NCI-H2107 treated with DMSO at 0.1 percent for 48 hours (cell line): ENCODE measurements around the gene ARHGAP8.
"Not testable (repeated sequence)": the region's sequence is repeated elsewhere in the genome, so short reads cannot be mapped to it uniquely, and the experiment has no call there.

Experiments used
- DNase-seq: peaks from one replicate; lab custom pipeline; 2025; ENCODE audit not compliant: unreplicated experiment; lab: John Stamatoyannopoulos, UW

ARHGAP8 gene

GRCh38 chr22:44850946-44851345 is 98.6 kb downstream of the ARHGAP8 start:
- DNase-seq: no peak

GRCh38 chr22:44854641-44855040 is 102.3 kb downstream of the ARHGAP8 start:
- not testable (repeated sequence) for DNase-seq

- DNase-seq: no peak
Observed at GRCh38 chr22:44855855-44856254, 103.5 kb downstream of the ARHGAP8 start.

GRCh38 chr22:44858819-44859218 is 106.4 kb downstream of the ARHGAP8 start:
- not testable (repeated sequence) for DNase-seq

- no peak for DNase-seq
Observed at GRCh38 chr22:44859641-44860040, 107.3 kb downstream of the ARHGAP8 start.

- no peak for DNase-seq
Observed at GRCh38 chr22:44860311-44860710, 107.9 kb downstream of the ARHGAP8 start.

- no peak for DNase-seq
Observed at GRCh38 chr22:44861245-44861644, 108.9 kb downstream of the ARHGAP8 start.

- no peak for DNase-seq
Observed at GRCh38 chr22:44862281-44862680, 109.9 kb downstream of the ARHGAP8 start.

GRCh38 chr22:44862981-44863860 is 110.8 kb downstream of the ARHGAP8 start:
- DNase-seq: no peak

- DNase-seq: no peak
Observed at GRCh38 chr22:44865193-44866057, 113.0 kb downstream of the ARHGAP8 start.

GRCh38 chr22:44869196-44869595 is 116.8 kb downstream of the ARHGAP8 start:
- no peak for DNase-seq

GRCh38 chr22:44870021-44870420 is 117.6 kb downstream of the ARHGAP8 start:
- peak; percentile 7 for DNase-seq

GRCh38 chr22:44871782-44872181 is 119.4 kb downstream of the ARHGAP8 start:
- no peak for DNase-seq

- DNase-seq: no peak
Observed at GRCh38 chr22:44876921-44877320, 124.5 kb downstream of the ARHGAP8 start.

GRCh38 chr22:44878483-44879300 is 126.3 kb downstream of the ARHGAP8 start:
- no peak for DNase-seq

- no peak for DNase-seq
Observed at GRCh38 chr22:44879301-44879680, 126.9 kb downstream of the ARHGAP8 start.

- no peak for DNase-seq
Observed at GRCh38 chr22:44880610-44881290, 128.4 kb downstream of the ARHGAP8 start.

- no peak for DNase-seq
Observed at GRCh38 chr22:44881624-44882023, 129.2 kb downstream of the ARHGAP8 start.

GRCh38 chr22:44882226-44882905 is 130.0 kb downstream of the ARHGAP8 start:
- DNase-seq: no peak

GRCh38 chr22:44883011-44883421 is 130.6 kb downstream of the ARHGAP8 start:
- DNase-seq: no peak
